Muscle layer of duodenum (tissue), 2 donors: ENCODE results near the gene GDPGP1.
"Not testable (repeated sequence)": the region's sequence is repeated elsewhere in the genome, so short reads cannot be mapped to it uniquely, and the experiment has no call there.

Experiments used
- H3K27ac ChIP-seq: one replicate; pipeline ENCODE4 v1.7.0; 2013; ENCODE audit warnings: mild to moderate bottlenecking, low read length
- H3K27me3 ChIP-seq: one replicate; pipeline ENCODE4 v1.7.0; 2013; ENCODE audit warnings: low read depth, mild to moderate bottlenecking, control low read depth, low read length
- H3K36me3 ChIP-seq, 2 donors: one replicate each; pipeline ENCODE4 v1.7.0; 2013; ENCODE audit warnings: low read length in 2 of 2, control low read depth in 1 of 2, mild to moderate bottlenecking in 1 of 2; ENCODE audit not compliant: insufficient read depth in 2 of 2, control insufficient read depth in 1 of 2
- H3K4me1 ChIP-seq, 2 donors: one replicate each; pipeline ENCODE4 v1.7.0; 2013; ENCODE audit warnings: low read length in 2 of 2, mild to moderate bottlenecking in 2 of 2, control low read depth in 1 of 2, moderate library complexity in 1 of 2; ENCODE audit not compliant: insufficient read depth in 2 of 2, control insufficient read depth in 1 of 2
- H3K4me3 ChIP-seq, 2 donors: one replicate each; pipeline ENCODE4 v1.7.0; 2013; ENCODE audit warnings: low read length in 2 of 2, low read depth in 1 of 2, mild to moderate bottlenecking in 1 of 2
- H3K9me3 ChIP-seq, 2 donors: one replicate each; pipeline ENCODE4 v1.7.0; 2013; ENCODE audit warnings: low read length in 2 of 2, control low read depth in 1 of 2, mild to moderate bottlenecking in 1 of 2; ENCODE audit not compliant: control insufficient read depth in 1 of 2
- donor health status: healthy.

GDPGP1 gene

GRCh38 chr15:90248789-90249202, 14.8 kb downstream of the GDPGP1 start:
- H3K4me3 ChIP-seq: peak overlapping the region in 1 of 2 donors; percentile 81
- no peak overlapping the region for H3K27ac ChIP-seq
- H3K36me3 ChIP-seq: no peaks in the 10 kb centered on the region
- H3K9me3 ChIP-seq: no peaks in the 10 kb centered on the region
- H3K27me3 ChIP-seq: no peaks in the 10 kb centered on the region
- H3K4me1 ChIP-seq: no peaks in the 10 kb centered on the region

GRCh38 chr15:90249203-90249863, 15.3 kb downstream of the GDPGP1 start, which contains the start of gene TTLL13:
Gene TTLL13, plus strand, starts transcription at chr15:90249556. Its CDS starts 1,075 bp downstream, at chr15:90250631.
- H3K4me3 ChIP-seq: peak within 1 kb of the TSS; percentile 52 to 81
- H3K9me3 ChIP-seq: no peaks in the 10 kb centered on the region
- no peaks in the 10 kb centered on the region for H3K27me3 ChIP-seq
- no peaks in the 10 kb centered on the region for H3K4me1 ChIP-seq
- no peaks in the 10 kb centered on the region for H3K36me3 ChIP-seq
- no peak within 1 kb of the TSS for H3K27ac ChIP-seq

DNA sequence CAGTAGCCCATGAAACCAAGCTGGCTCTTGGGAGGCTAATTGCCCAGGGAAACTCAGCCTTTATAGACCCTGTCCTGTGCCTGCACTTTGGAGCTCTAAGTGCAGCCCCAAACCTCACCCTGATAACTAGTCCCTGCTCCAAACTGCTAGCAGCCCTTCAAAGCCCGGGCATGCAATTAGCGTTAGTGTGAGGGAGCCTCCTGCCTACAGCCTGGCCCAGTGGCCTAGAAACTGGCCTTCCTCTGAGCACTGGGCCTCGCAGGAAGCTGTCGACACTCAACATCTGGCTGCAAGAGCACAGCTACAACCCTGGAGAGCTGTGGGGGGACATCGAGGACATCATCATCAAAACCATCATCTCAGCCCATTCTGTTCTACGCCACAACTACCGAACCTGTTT, 23.8 kb downstream of the GDPGP1 start:
- H3K36me3 ChIP-seq: no peaks in the 10 kb centered on the region
- no peak overlapping the region for H3K27ac ChIP-seq
- H3K4me3 ChIP-seq: no peak overlapping the region
- no peaks in the 10 kb centered on the region for H3K4me1 ChIP-seq
- H3K27me3 ChIP-seq: no peaks in the 10 kb centered on the region
- no peaks in the 10 kb centered on the region for H3K9me3 ChIP-seq

GRCh38 chr15:90259524-90259923, 25.5 kb downstream of the GDPGP1 start:
- Histone ChIP-seq H3K27me3 (no peaks in the 10 kb centered on the region), H3K4me3 (no peak overlapping the region), H3K4me1 (peaks cover 0 to 3% of the 10 kb centered on the region in 2 donors), H3K36me3 (no peaks in the 10 kb centered on the region), H3K9me3 (no peaks in the 10 kb centered on the region), H3K27ac (no peak overlapping the region)

DNA sequence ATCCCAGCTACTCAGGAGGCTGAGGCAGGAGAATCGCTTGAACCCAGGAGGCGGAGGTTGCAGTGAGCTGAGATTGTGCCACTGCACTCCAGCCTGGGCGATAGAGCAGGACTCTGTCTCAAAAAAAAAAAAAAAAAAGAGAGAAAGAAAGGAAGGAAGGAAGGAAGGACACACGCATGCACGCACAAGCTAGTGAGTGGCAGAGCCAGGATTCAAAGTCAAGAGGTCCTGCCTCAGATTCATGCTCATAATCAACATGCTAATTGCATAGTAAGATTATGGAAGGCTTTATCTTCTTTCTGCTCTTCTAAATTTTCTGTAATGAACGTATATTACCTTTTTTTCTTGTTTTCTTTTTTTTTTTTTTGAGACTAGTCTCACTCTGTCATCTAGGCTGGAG, 26.7 kb downstream of the GDPGP1 start:
- H3K36me3 ChIP-seq, H3K27ac ChIP-seq, H3K9me3 ChIP-seq, H3K4me1 ChIP-seq, H3K4me3 ChIP-seq, H3K27me3 ChIP-seq: not testable (repeated sequence)

DNA sequence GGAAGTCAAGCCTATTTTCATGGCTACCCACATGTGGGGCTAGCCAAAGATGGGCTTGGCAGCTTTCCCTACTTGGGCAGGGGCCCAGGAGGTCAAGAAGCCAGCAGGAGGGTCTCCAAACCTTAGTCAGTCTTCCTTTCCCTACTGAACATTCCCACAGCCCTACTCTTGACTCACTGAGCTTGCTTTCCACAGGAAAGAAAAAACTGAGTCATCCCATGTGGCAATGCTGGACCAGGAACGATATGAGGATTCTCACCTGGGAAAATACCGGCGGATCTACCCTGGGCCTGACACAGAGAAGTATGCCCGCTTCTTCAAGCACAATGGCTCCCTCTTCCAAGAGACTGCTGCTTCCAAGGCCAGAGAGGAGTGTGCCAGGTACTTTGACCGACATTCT, 27.8 kb downstream of the GDPGP1 start:
- no peaks in the 10 kb centered on the region for H3K9me3 ChIP-seq
- H3K36me3 ChIP-seq: no peaks in the 10 kb centered on the region
- H3K4me3 ChIP-seq: no peak overlapping the region
- H3K27ac ChIP-seq: no peak overlapping the region
- H3K4me1 ChIP-seq: peaks cover 0 to 12% of the 10 kb centered on the region in 2 donors
- H3K27me3 ChIP-seq: no peaks in the 10 kb centered on the region

GRCh38 chr15:90262426-90262825, 28.4 kb downstream of the GDPGP1 start:
- no peaks in the 10 kb centered on the region for H3K36me3 ChIP-seq
- peaks cover 4 to 18% of the 10 kb centered on the region in 2 donors for H3K4me1 ChIP-seq
- no peak overlapping the region for H3K27ac ChIP-seq
- no peaks in the 10 kb centered on the region for H3K27me3 ChIP-seq
- no peak overlapping the region for H3K4me3 ChIP-seq
- no peaks in the 10 kb centered on the region for H3K9me3 ChIP-seq

DNA sequence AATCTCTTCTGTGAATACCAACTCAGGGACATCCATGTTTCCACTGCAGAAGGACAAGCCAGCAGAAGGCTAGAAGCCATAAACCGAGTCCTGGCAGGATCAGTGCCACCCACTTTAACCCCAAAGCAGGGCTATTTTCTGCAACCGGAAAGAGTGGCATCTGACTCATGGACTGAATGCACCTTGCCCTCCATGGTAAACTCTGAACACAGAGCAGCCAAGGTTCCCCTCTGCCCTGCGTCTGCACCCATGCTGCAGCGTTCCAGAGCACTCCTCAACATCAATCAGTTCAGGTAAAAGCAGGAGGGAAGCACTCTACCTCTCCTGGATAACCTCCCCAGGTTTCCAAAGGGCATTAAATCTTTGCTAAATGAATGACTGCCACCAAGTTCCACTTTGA, 30.7 kb downstream of the GDPGP1 start:
- peaks cover 8 to 33% of the 10 kb centered on the region in 2 donors for H3K4me1 ChIP-seq
- H3K9me3 ChIP-seq: no peaks in the 10 kb centered on the region
- H3K27me3 ChIP-seq: no peaks in the 10 kb centered on the region
- H3K27ac ChIP-seq: peak overlapping the region; percentile 98
- peak overlapping the region; percentile 88 to 99 for H3K4me3 ChIP-seq
- peaks cover 0 to 2% of the 10 kb centered on the region in 2 donors for H3K36me3 ChIP-seq

- Histone ChIP-seq H3K36me3 (peaks cover 3 to 10% of the 10 kb centered on the region in 2 donors), H3K4me1 (peaks cover 8 to 41% of the 10 kb centered on the region in 2 donors), H3K9me3 (no peaks in the 10 kb centered on the region), H3K4me3 (peak within 1 kb of the TSS; percentile 88 to 99), H3K27me3 (no peaks in the 10 kb centered on the region), H3K27ac (peak within 1 kb of the TSS; percentile 98)
Observed at GRCh38 chr15:90265271-90266060, 31.5 kb downstream of the GDPGP1 start, which contains the start of gene NGRN. Gene NGRN, plus strand, starts transcription at chr15:90265672. Its CDS starts 41 bp downstream, at chr15:90265713.

GRCh38 chr15:90266061-90266431, 32.0 kb downstream of the GDPGP1 start:
- Histone ChIP-seq H3K27me3 (no peaks in the 10 kb centered on the region), H3K9me3 (no peaks in the 10 kb centered on the region), H3K4me3 (peak overlapping the region; percentile 88 to 99), H3K36me3 (peaks cover 8 to 15% of the 10 kb centered on the region in 2 donors), H3K27ac (peak overlapping the region; percentile 98), H3K4me1 (peaks cover 8 to 41% of the 10 kb centered on the region in 2 donors)

- H3K36me3 ChIP-seq: peaks cover 13 to 19% of the 10 kb centered on the region in 2 donors
- peaks cover 8 to 43% of the 10 kb centered on the region in 2 donors for H3K4me1 ChIP-seq
- peak overlapping the region; percentile 88 to 99 for H3K4me3 ChIP-seq
- no peaks in the 10 kb centered on the region for H3K9me3 ChIP-seq
- H3K27me3 ChIP-seq: no peaks in the 10 kb centered on the region
- peak overlapping the region; percentile 98 for H3K27ac ChIP-seq
Observed at GRCh38 chr15:90266485-90266884, 32.5 kb downstream of the GDPGP1 start.
